ENCODE data around the gene ARHGEF26.

ARHGEF26 gene

GRCh38 chr3:154112146-154112852, 8.9 kb upstream of the ARHGEF26 start:
- intact Hi-C loops (cut with DNase I), result no loop called here
- no peak for DNase-seq

GRCh38 chr3:154113609-154114008, 7.6 kb upstream of the ARHGEF26 start:
- intact Hi-C loops (cut with DNase I), result no loop called here
- DNase-seq, result no peak

- no peak for DNase-seq
Observed at GRCh38 chr3:154115332-154115731, 5.9 kb upstream of the ARHGEF26 start.

GRCh38 chr3:154119951-154120350, 1.2 kb upstream of the ARHGEF26 start:
- intact Hi-C loops (cut with DNase I), result no loop called here
- no peak for DNase-seq

More at GRCh38 chr3:154115332-154115731, 5.9 kb upstream of the ARHGEF26 start:
- intact Hi-C loops (cut with DNase I), result no loop called here

- intact Hi-C loops (cut with DNase I), result no loop called here
- peak in 6 of 10 donors; percentile 10 to 84 (median 26) for DNase-seq
Observed at GRCh38 chr3:154121701-154122551, 736 bp downstream of the ARHGEF26 start.

GRCh38 chr3:154122552-154122911, 1.3 kb downstream of the ARHGEF26 start:
- no peak for DNase-seq
- intact Hi-C loops (cut with DNase I), result no loop called here

- intact Hi-C loops (cut with DNase I), result no loop called here
- no peak for DNase-seq
Observed at GRCh38 chr3:154122912-154123559, 1.8 kb downstream of the ARHGEF26 start.

- intact Hi-C loops (cut with DNase I), result no loop called here
Observed at GRCh38 chr3:154123906-154124305, 2.7 kb downstream of the ARHGEF26 start.

GRCh38 chr3:154125378-154126030, 4.3 kb downstream of the ARHGEF26 start:
- no peak for DNase-seq
- intact Hi-C loops (cut with DNase I), result no loop called here

More at GRCh38 chr3:154123906-154124305, 2.7 kb downstream of the ARHGEF26 start:
- DNase-seq, result no peak

GRCh38 chr3:154126651-154127050, 5.5 kb downstream of the ARHGEF26 start:
- intact Hi-C loops (cut with DNase I), result no loop called here

GRCh38 chr3:154129625-154130024, 8.4 kb downstream of the ARHGEF26 start:
- DNase-seq, result no peak
- intact Hi-C loops (cut with DNase I), result no loop called here

More at GRCh38 chr3:154126651-154127050, 5.5 kb downstream of the ARHGEF26 start:
- no peak for DNase-seq

- intact Hi-C loops (cut with DNase I), result no loop called here
- no peak for DNase-seq
Observed at GRCh38 chr3:154130540-154130939, 9.3 kb downstream of the ARHGEF26 start.

GRCh38 chr3:154131830-154132229, 10.6 kb downstream of the ARHGEF26 start:
- intact Hi-C loops (cut with DNase I), result no loop called here
- DNase-seq, result no peak

GRCh38 chr3:154132777-154133375, 11.7 kb downstream of the ARHGEF26 start:
- DNase-seq, result no peak
- intact Hi-C loops (cut with DNase I), result no loop called here

GRCh38 chr3:154135511-154136173, 14.5 kb downstream of the ARHGEF26 start:
- intact Hi-C loops (cut with DNase I), result no loop called here
- no peak for DNase-seq

GRCh38 chr3:154137036-154137435, 15.8 kb downstream of the ARHGEF26 start:
- intact Hi-C loops (cut with DNase I), result no loop called here
- DNase-seq, result no peak

GRCh38 chr3:154139996-154140436, 18.8 kb downstream of the ARHGEF26 start:
- intact Hi-C loops (cut with DNase I), result no loop called here
- DNase-seq, result no peak

GRCh38 chr3:154142608-154143007, 21.4 kb downstream of the ARHGEF26 start:
- DNase-seq, result no peak
- intact Hi-C loops (cut with DNase I), result no loop called here

GRCh38 chr3:154143873-154144272, 22.7 kb downstream of the ARHGEF26 start:
- intact Hi-C loops (cut with DNase I), result no loop called here
- no peak for DNase-seq
